NB4 (cell line): ENCODE measurements around the gene TTC27.

Experiments
- POLR2A ChIP-seq: IDR thresholded peaks from 2 replicates; pipeline ENCODE4 v1.6.1; 2011; ENCODE audit warnings: mild to moderate bottlenecking; ENCODE audit not compliant: insufficient read length; ENCODE audit errors: extremely low read depth
- TF ChIP-seq, protein P1 (sequence below): IDR thresholded peaks from one replicate; pipeline ENCODE4 v1.5.1; 2012; ENCODE audit warnings: low read depth, low read length

DNA sequence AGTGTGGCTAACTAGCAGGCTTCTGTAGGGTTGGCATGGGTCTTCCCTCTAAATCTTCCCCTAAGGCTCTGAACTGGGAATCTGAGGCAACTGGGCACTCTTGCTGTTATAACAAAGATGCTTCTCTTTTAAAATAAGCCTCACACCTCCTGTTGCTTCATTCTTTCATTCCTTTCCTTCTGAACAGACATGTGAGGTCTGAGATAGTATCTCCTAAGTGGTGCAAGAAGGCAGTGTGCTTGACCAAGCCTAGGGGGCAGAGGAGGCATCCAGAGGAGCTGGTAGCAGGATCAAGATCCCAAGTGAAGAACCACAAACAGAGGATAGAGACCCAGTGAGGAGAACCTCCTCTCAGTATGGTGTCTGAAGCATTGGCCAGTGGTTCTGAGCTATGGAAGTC, 90.9 kb downstream of the TTC27 start:
- TF ChIP-seq POLR2A = no peak
- TF ChIP-seq, protein P1, sequence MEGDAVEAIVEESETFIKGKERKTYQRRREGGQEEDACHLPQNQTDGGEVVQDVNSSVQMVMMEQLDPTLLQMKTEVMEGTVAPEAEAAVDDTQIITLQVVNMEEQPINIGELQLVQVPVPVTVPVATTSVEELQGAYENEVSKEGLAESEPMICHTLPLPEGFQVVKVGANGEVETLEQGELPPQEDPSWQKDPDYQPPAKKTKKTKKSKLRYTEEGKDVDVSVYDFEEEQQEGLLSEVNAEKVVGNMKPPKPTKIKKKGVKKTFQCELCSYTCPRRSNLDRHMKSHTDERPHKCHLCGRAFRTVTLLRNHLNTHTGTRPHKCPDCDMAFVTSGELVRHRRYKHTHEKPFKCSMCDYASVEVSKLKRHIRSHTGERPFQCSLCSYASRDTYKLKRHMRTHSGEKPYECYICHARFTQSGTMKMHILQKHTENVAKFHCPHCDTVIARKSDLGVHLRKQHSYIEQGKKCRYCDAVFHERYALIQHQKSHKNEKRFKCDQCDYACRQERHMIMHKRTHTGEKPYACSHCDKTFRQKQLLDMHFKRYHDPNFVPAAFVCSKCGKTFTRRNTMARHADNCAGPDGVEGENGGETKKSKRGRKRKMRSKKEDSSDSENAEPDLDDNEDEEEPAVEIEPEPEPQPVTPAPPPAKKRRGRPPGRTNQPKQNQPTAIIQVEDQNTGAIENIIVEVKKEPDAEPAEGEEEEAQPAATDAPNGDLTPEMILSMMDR = no peak
